ENCODE data around the gene PRDX5.

The PRDX5 gene

DNA sequence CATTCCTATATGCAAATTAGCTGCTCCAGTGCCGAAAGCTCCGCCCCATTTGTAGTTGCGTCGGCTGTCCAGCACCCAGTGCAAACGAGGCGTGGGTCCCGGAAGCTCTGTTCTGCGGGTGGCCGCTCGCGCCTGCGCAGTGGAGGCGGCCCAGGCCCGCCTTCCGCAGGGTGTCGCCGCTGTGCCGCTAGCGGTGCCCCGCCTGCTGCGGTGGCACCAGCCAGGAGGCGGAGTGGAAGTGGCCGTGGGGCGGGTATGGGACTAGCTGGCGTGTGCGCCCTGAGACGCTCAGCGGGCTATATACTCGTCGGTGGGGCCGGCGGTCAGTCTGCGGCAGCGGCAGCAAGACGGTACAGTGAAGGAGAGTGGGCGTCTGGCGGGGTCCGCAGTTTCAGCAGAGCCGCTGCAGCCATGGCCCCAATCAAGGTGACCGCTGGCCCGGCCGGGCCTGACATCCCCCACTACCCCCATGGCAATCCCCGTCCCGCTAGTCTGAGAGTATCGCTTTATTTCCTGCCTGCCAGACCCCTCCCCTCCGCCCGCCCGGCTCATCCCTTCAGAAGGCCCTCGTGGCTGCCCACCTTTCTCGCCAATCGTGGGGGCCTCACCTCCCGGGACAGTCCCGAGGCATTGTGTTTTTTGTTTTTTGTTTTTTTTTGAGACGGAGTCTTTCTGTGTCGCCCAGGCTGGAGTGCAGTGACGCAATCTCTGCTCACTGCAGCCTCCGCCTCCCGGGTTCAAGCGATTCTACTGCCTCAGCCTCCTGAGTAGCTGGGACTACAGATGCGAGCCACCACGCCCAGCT is at the start of gene PRDX5:
Gene PRDX5, plus strand, starts transcription at position 161 of the 805 bp plus-strand sequence. Its CDS starts 95 bp downstream, at position 256.
- intact Hi-C loops (cut with DNase I; ENCODE audit: low total_unique reads) = loop anchor here (2.0 kb wide), 1 partner anchor 37 kb away; no protein-coding TSS in a partner anchor
- peak; percentile 97 to 99 for DNase-seq
- H3K27ac ChIP-seq = peak within 1 kb of the TSS; percentile 95 to 97
- H3K9me3 ChIP-seq = no peaks in the 10 kb centered on the region
- peak; percentile 21 for TF ChIP-seq CTCF (IDR thresholded peaks at IDR 0.05)
- H3K36me3 ChIP-seq = peaks cover 8 to 62% (median 20%) of the 10 kb centered on the region in 3 donors
- H3K4me3 ChIP-seq = peak within 1 kb of the TSS; percentile 85 to 93
- no peaks in the 10 kb centered on the region for H3K27me3 ChIP-seq
- peaks cover 0 to 33% (median 22%) of the 10 kb centered on the region in 4 donors for H3K4me1 ChIP-seq

- Histone ChIP-seq H3K27ac (peak overlapping the region; percentile 84 to 96), H3K4me3 (peak overlapping the region; percentile 60 to 77), H3K4me1 (peaks cover 6 to 35% (median 22%) of the 10 kb centered on the region in 4 donors), H3K36me3 (peaks cover 12 to 33% (median 25%) of the 10 kb centered on the region in 3 donors), H3K9me3 (no peaks in the 10 kb centered on the region), H3K27me3 (no peaks in the 10 kb centered on the region)
- peak; percentile 62 to 88 for DNase-seq
- no peak for TF ChIP-seq CTCF (IDR thresholded peaks at IDR 0.05)
- intact Hi-C loops (cut with DNase I; ENCODE audit: low total_unique reads) = loop anchor here (5.0 kb wide), 1 partner anchor 62 kb away; the partner anchor contains the start of gene FERMT3
These were observed 48.9 kb upstream of the PRDX5 start for GRCh38 chr11:64268893-64269539.

DNA sequence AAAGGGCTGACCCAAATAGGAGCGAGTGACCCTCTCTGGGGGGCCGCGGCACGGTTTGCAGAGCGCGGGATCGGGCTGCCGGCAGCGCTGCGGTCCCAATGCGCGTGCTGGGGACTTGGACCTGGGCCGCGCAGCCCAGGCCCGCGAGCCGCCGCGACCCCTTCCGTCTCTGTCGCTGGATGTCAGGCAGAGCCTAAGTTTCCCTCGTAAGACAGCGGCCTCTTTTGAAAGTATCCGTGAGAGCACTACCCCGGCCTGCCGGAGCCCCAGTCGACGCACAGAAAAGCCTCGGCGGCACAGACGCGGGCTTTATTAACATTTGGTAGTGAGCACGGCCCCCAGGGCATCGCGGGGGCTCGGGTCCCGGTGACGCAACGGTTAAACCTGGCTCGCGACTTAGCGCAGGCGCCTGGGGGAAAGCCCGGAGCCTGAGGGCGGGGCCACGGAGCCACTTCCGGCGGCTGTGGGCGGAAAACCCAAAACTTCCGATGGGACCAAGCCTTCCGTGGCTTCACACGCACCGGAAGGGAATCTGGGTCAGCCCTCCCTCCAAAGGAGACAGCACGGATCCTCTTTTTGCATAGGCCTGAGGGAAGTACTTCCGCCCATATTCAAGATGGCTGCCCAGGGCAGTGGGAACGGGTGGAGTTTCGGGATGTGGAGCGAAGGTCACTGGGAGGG is 48.2 kb upstream of the PRDX5 start:
- Histone ChIP-seq H3K27ac (peak overlapping the region; percentile 84 to 96), H3K9me3 (no peaks in the 10 kb centered on the region), H3K36me3 (peaks cover 12 to 27% (median 19%) of the 10 kb centered on the region in 3 donors), H3K27me3 (no peaks in the 10 kb centered on the region), H3K4me1 (peaks cover 6 to 35% (median 22%) of the 10 kb centered on the region in 4 donors), H3K4me3 (peak overlapping the region; percentile 60 to 77)
- peak; percentile 98 to 99 for DNase-seq
- no peak for TF ChIP-seq CTCF (IDR thresholded peaks at IDR 0.05)
- intact Hi-C loops (cut with DNase I; ENCODE audit: low total_unique reads) = loop anchor here (5.0 kb wide), 1 partner anchor 62 kb away; the partner anchor contains the start of gene FERMT3

GRCh38 chr11:64275031-64275800 is 42.7 kb upstream of the PRDX5 start:
- intact Hi-C loops (cut with DNase I; ENCODE audit: low total_unique reads) = no loop called here

More at GRCh38 chr11:64275031-64275800, 42.7 kb upstream of the PRDX5 start:
- Histone ChIP-seq H3K9me3 (no peaks in the 10 kb centered on the region), H3K27ac (no peak overlapping the region), H3K27me3 (no peaks in the 10 kb centered on the region), H3K4me1 (peaks cover 0 to 12% (median 12%) of the 10 kb centered on the region in 4 donors), H3K4me3 (no peak overlapping the region), H3K36me3 (peaks cover 16 to 46% (median 26%) of the 10 kb centered on the region in 3 donors)
- no peak for TF ChIP-seq CTCF (IDR thresholded peaks at IDR 0.05)
- DNase-seq = no peak

Measured in tibial artery (tissue), 4 donors.